ENCODE measurements around the gene CNTNAP5.

DNA sequence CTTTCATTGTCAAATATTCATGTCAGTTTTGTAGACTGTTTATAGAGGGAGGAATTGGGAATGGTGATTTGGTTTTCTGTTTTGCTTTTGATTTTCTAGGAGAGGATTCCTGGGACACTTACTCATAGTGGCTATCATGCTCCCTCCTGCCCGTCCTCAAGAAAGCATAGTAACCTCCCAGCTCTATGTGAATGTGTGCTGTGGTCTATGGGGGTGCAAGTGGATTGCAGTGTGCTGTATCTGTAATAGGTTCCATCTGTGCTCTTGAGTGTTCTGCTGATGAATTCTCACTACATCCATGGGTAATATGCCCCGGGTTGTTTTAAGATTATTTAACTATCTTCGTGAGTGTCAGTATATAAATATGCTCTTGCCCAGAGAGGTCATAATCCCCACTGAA lies 811.3 kb downstream of the CNTNAP5 start:
- no peak for TF ChIP-seq ZNF274 (IDR thresholded peaks at IDR 0.05; ENCODE audit: low read depth, low read length)
- no peak for TF ChIP-seq SUZ12 (IDR thresholded peaks at IDR 0.05; ENCODE audit: extremely low read depth, insufficient read depth, insufficient read length)
